A673 (cell line): Measurements from ENCODE around the gene FAM120B. TPM values are rescaled to one million over a fixed set of nuclear protein-coding genes. Genes with fewer than 3 reads are reported as not detected.

Experiments
- BruUV-seq: library from RNA; stranded (reverse); fragments of 400-500 nt; replicated peaks from 2 replicates; lab custom pipeline; 2021; lab: Mats Ljungman, UMichigan
- CTCF ChIA-PET: fragments of 300-600 bp; sonication (Branson Sonifier 250); formaldehyde crosslinking; loops from one replicate; lab custom pipeline; 2022; ENCODE audit warnings: antibody characterized with exemption; lab: Charles Lee
- POLR2A ChIA-PET: fragments of 300-600 bp; sonication (Branson Sonifier 250); formaldehyde crosslinking; loops from one replicate; lab custom pipeline; 2022; ENCODE audit warnings: antibody characterized with exemption; ENCODE audit not compliant: low non-redundant PET; lab: Charles Lee
- DNase-seq: peaks from one replicate; pipeline ENCODE4 v3.0.0-alpha.2; 2015; ENCODE audit warnings: low spot score
- H3K27ac ChIP-seq: fragments of 200-600 bp; sonication (generic); 2 replicates; pipeline ENCODE4 v1.5.1; 2016; ENCODE audit warnings: mixed run types, low read depth, mild to moderate bottlenecking, mixed read lengths, antibody characterized with exemption, low read length; ENCODE audit not compliant: poor library complexity, severe bottlenecking
- H3K27me3 ChIP-seq: fragments of 200-600 bp; sonication (generic); replicated peaks from 2 replicates; pipeline ENCODE4 v1.6.1; 2017; ENCODE audit warnings: mixed run types, low read depth, mild to moderate bottlenecking, mixed read lengths, antibody characterized with exemption, low read length; ENCODE audit not compliant: insufficient read depth, poor library complexity
- H3K36me3 ChIP-seq: fragments of 200-600 bp; sonication (generic); 2 replicates; pipeline ENCODE4 v1.6.1; 2016; ENCODE audit warnings: mixed run types, mild to moderate bottlenecking, mixed read lengths, antibody characterized with exemption, low read length; ENCODE audit not compliant: insufficient read depth, poor library complexity, severe bottlenecking
- H3K4me1 ChIP-seq: fragments of 200-600 bp; sonication (generic); 2 replicates; pipeline ENCODE4 v1.6.1; 2017; ENCODE audit warnings: mixed run types, mild to moderate bottlenecking, mixed read lengths, antibody characterized with exemption, low read length; ENCODE audit not compliant: insufficient read depth, poor library complexity, severe bottlenecking
- H3K4me3 ChIP-seq: fragments of 200-600 bp; sonication (generic); 2 replicates; pipeline ENCODE4 v1.5.1; 2016; ENCODE audit warnings: low read depth, mixed run types, mild to moderate bottlenecking, mixed read lengths, low read length; ENCODE audit not compliant: poor library complexity, severe bottlenecking
- H3K9me3 ChIP-seq: fragments of 200-600 bp; sonication (generic); 2 replicates; pipeline ENCODE4 v1.6.1; 2016; ENCODE audit warnings: mixed run types, low read depth, mild to moderate bottlenecking, mixed read lengths, antibody characterized with exemption, low read length; ENCODE audit not compliant: poor library complexity, severe bottlenecking
- EZH2 ChIP-seq: fragments of 200-600 bp; sonication (generic); IDR thresholded peaks from 2 replicates; pipeline ENCODE4 v1.6.1; 2017; ENCODE audit warnings: borderline replicate concordance, low read depth, mild to moderate bottlenecking, mixed read lengths, antibody characterized with exemption, low read length; ENCODE audit not compliant: poor library complexity, severe bottlenecking
- intact Hi-C: fragments of 100-400 bp; cut with micrococcal nuclease; formaldehyde crosslinking; loops from one replicate; pipeline ENCODE4 v1.10.0; 2022; ENCODE audit not compliant: unreplicated experiment
- total RNA-seq: library from RNA; stranded (reverse); gene quantifications from 2 replicates; pipeline ENCODE4 v1.2.3, GENCODE V29; 2021
- TF ChIP-seq, protein P1 (sequence below): fragments of 300-800, 200-600 bp; sonication (generic); conservative IDR thresholded peaks from 2 replicates; pipeline ENCODE4 v1.5.1; 2017; ENCODE audit warnings: low read depth, mild to moderate bottlenecking, antibody characterized with exemption, low read length, moderate library complexity, mixed read lengths

Gene FAM120B
- total RNA-seq, 1 experiment from 2014 or later = 31.6 TPM

DNA sequence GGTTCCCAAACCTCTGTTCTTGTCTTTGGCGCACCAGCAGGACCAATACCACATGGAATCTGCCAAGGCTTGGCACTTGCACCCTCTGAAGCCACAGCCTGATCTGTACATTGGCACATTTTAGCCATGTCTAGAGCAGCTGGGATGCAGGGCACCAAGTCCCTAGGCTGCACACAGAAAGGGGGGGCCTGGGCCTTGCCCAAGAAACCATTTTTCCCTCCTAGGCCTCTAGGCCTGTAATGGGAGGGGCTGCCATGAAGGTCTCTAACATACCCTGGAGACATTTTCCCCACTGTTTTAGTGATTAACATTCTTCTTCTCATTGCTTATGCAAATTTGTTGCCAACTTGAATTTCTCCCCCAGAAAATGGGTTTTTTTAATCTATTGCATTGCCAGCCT lies 5.4 kb upstream of the FAM120B start:
- intact Hi-C loops = no loop called here
- DNase-seq = no peak
- no TSS peak for BruUV-seq
- Histone ChIP-seq H3K4me1 (peaks cover 9% of the 10 kb centered on the region), H3K27me3 (peaks cover 30% of the 10 kb centered on the region), H3K4me3 (no peak overlapping the region), H3K9me3 (no peaks in the 10 kb centered on the region), H3K27ac (no peak overlapping the region), H3K36me3 (no peaks in the 10 kb centered on the region)
- no peak for TF ChIP-seq EZH2
- TF ChIP-seq, protein P1, sequence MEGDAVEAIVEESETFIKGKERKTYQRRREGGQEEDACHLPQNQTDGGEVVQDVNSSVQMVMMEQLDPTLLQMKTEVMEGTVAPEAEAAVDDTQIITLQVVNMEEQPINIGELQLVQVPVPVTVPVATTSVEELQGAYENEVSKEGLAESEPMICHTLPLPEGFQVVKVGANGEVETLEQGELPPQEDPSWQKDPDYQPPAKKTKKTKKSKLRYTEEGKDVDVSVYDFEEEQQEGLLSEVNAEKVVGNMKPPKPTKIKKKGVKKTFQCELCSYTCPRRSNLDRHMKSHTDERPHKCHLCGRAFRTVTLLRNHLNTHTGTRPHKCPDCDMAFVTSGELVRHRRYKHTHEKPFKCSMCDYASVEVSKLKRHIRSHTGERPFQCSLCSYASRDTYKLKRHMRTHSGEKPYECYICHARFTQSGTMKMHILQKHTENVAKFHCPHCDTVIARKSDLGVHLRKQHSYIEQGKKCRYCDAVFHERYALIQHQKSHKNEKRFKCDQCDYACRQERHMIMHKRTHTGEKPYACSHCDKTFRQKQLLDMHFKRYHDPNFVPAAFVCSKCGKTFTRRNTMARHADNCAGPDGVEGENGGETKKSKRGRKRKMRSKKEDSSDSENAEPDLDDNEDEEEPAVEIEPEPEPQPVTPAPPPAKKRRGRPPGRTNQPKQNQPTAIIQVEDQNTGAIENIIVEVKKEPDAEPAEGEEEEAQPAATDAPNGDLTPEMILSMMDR = no peak
- POLR2A ChIA-PET = no interaction called here
- CTCF ChIA-PET = no interaction called here

DNA sequence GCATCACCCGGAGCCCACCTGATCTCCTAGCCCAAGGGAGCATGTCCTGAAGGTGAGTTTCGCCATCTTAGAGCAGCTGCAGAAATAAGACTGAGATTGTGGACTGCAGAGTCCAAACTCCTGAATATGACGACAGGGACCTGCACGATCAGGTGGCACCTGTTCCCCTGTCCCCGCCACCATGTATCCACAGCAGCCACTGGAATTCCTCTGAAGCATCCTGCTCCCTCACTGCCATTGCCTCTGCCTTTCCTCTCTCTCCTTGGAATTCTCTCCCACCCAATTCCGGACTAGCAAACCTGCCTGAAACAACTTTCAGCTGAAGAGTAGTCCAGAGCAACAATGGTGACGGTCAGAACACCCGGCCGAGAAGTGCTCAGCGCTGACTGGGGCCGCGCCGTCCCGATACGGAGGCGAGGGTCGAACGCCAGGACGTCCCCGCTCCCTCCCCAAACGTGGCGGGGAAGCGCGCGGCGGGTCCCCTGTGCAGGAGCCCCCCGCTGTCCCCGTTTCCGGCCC lies 694 bp upstream of the FAM120B start:
- intact Hi-C loops = loop anchor here (5.0 kb wide), 1 partner anchor 474 kb away; no protein-coding TSS in a partner anchor
- BruUV-seq = no TSS peak
- Histone ChIP-seq H3K9me3 (no peaks in the 10 kb centered on the region), H3K4me3 (peak overlapping the region; percentile 69), H3K4me1 (peaks cover 21% of the 10 kb centered on the region), H3K36me3 (no peaks in the 10 kb centered on the region), H3K27ac (peak overlapping the region; percentile 88), H3K27me3 (no peaks in the 10 kb centered on the region)
- TF ChIP-seq EZH2 = no peak
- TF ChIP-seq, protein P1 = no peak
- ChIA-PET CTCF (no interaction called here), POLR2A (interaction anchor here (0.7 kb wide), 1 partner anchor 145 kb away, joined by 3 read pairs; no protein-coding TSS in a partner anchor)
- no peak for DNase-seq

DNA sequence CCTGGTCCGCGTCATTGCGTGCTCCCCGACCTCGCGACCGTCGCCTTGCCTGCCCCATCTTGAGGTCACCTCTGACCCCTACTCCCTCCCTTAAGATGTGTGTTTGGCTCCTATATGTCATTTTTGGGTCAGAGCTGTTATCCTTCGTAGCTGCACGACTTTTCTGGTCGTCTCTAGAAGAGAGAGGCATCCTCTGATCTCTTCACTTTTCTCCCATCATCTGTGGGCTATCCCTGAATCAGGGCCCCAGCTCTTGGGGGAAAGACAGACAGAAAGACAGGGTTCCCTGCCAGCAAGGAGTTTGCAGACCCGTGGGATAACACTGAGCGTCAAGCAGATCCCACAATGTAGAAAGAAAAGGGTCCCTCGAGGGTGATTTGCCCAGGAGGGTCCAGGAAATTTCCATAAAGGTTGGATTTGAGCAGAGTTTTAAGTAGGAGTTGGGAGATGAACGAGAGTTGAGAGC lies 555 bp downstream of the FAM120B start:
- no TSS peak for BruUV-seq
- intact Hi-C loops = loop anchor here (5.0 kb wide), 1 partner anchor 475 kb away; no protein-coding TSS in a partner anchor
- Histone ChIP-seq H3K4me1 (peaks cover 21% of the 10 kb centered on the region), H3K4me3 (peak overlapping the region; percentile 69), H3K27ac (peak overlapping the region; percentile 88), H3K36me3 (no peaks in the 10 kb centered on the region), H3K27me3 (no peaks in the 10 kb centered on the region), H3K9me3 (no peaks in the 10 kb centered on the region)
- TF ChIP-seq, protein P1 = no peak
- no peak for TF ChIP-seq EZH2
- DNase-seq = no peak
- CTCF ChIA-PET = no interaction called here
- POLR2A ChIA-PET = no interaction called here
